Liver (tissue), 9 donors: ENCODE data around the gene STK39. TPM values are rescaled to one million over a fixed set of nuclear protein-coding genes. Genes with fewer than 3 reads are reported as not detected.

Experiments
- DNase-seq: peaks from one replicate; pipeline ENCODE4 v3.0.0-alpha.2; 2017; ENCODE audit warnings: low spot score
- H3K27ac ChIP-seq, 2 donors: one replicate each; pipeline ENCODE4 v1.7.0; 2013; ENCODE audit warnings: inconsistent platforms in 2 of 2, low read length in 2 of 2, control low read depth in 1 of 2, low read depth in 1 of 2, mild to moderate bottlenecking in 1 of 2
- H3K27me3 ChIP-seq, 4 donors: one replicate each; pipeline versions ENCODE4 v1.6.1 to v1.7.0; 2013; ENCODE audit warnings: low read length in 3 of 4, inconsistent platforms in 1 of 4, mild to moderate bottlenecking in 1 of 4, moderate library complexity in 1 of 4; ENCODE audit not compliant: control insufficient read depth in 4 of 4, insufficient read depth in 4 of 4
- H3K36me3 ChIP-seq, 4 donors: one replicate each; pipeline versions ENCODE4 v1.6.1 to v1.7.0; 2013; ENCODE audit warnings: low read length in 3 of 4, mild to moderate bottlenecking in 3 of 4, low read depth in 1 of 4, moderate library complexity in 1 of 4; ENCODE audit not compliant: control insufficient read depth in 4 of 4, insufficient read depth in 3 of 4
- H3K4me1 ChIP-seq, 4 donors: one replicate each; pipeline versions ENCODE4 v1.6.1 to v1.7.0; 2013; ENCODE audit warnings: low read length in 3 of 4, mild to moderate bottlenecking in 3 of 4, moderate library complexity in 1 of 4; ENCODE audit not compliant: control insufficient read depth in 4 of 4, insufficient read depth in 4 of 4
- H3K4me3 ChIP-seq, 3 donors: one replicate each; pipeline versions ENCODE4 v1.6.1 to v1.7.0; 2013; ENCODE audit warnings: low read length in 3 of 3, control low read depth in 1 of 3, low read depth in 1 of 3, mild to moderate bottlenecking in 1 of 3
- H3K9ac ChIP-seq, 2 donors: one replicate each; pipeline ENCODE4 v1.7.0; 2013; ENCODE audit warnings: low read length in 2 of 2, mild to moderate bottlenecking in 2 of 2, moderate library complexity in 2 of 2, control low read depth in 1 of 2, low read depth in 1 of 2
- H3K9me3 ChIP-seq, 4 donors: one replicate each; pipeline versions ENCODE4 v1.6.1 to v1.7.0; 2013; ENCODE audit warnings: low read length in 3 of 4; ENCODE audit not compliant: control insufficient read depth in 4 of 4
- CTCF ChIP-seq: fragments of 150-350 bp; IDR thresholded peaks from 2 replicates; pipeline ENCODE4 v1.5.1; 2017; ENCODE audit warnings: improper control_type of control experiment, low read depth, low read length; ENCODE audit not compliant: missing input control
- EGR1 ChIP-seq, 2 donors: IDR thresholded peaks; 2 replicates each; pipeline ENCODE4 v1.6.1; 2016 to 2018; ENCODE audit warnings: antibody characterized with exemption in 2 of 2, low read depth in 2 of 2
- FOXA1 ChIP-seq: IDR thresholded peaks from 2 replicates; pipeline ENCODE4 v1.6.1; 2016; ENCODE audit warnings: antibody characterized with exemption
- FOXA2 ChIP-seq: IDR thresholded peaks from 2 replicates; pipeline ENCODE4 v1.6.1; 2016; ENCODE audit warnings: antibody characterized with exemption
- GABPA ChIP-seq, 2 donors: IDR thresholded peaks in 1 of 2; conservative IDR thresholded peaks in 1 of 2; 2 replicates each; pipeline ENCODE4 v1.6.1; 2016; ENCODE audit warnings: antibody characterized with exemption in 2 of 2, mild to moderate bottlenecking in 1 of 2, moderate library complexity in 1 of 2
- HNF4A ChIP-seq, 2 donors: conservative IDR thresholded peaks; 2 replicates each; pipeline ENCODE4 v1.6.1; 2016; ENCODE audit warnings: antibody characterized with exemption in 2 of 2, mild to moderate bottlenecking in 2 of 2
- HNF4G ChIP-seq: IDR thresholded peaks from 2 replicates; pipeline ENCODE4 v1.6.1; 2016; ENCODE audit warnings: antibody characterized with exemption
- JUND ChIP-seq, 2 donors: IDR thresholded peaks; 2 replicates each; pipeline ENCODE4 v1.6.1; 2016; ENCODE audit warnings: antibody characterized with exemption in 2 of 2
- MAX ChIP-seq: IDR thresholded peaks from 2 replicates; pipeline ENCODE4 v1.6.1; 2016; ENCODE audit warnings: antibody characterized with exemption
- NR2F2 ChIP-seq: IDR thresholded peaks from 2 replicates; pipeline ENCODE4 v1.6.1; 2016; ENCODE audit warnings: antibody characterized with exemption
- RAD21 ChIP-seq, 2 donors: IDR thresholded peaks; 2 replicates each; pipeline ENCODE4 v1.6.1; 2016; ENCODE audit warnings: antibody characterized with exemption in 2 of 2, mild to moderate bottlenecking in 2 of 2
- RXRA ChIP-seq, 2 donors: IDR thresholded peaks; 2 replicates each; pipeline ENCODE4 v1.6.1; 2017 to 2018; ENCODE audit warnings: antibody characterized with exemption in 2 of 2, mild to moderate bottlenecking in 1 of 2
- SP1 ChIP-seq: IDR thresholded peaks from 2 replicates; pipeline ENCODE4 v1.6.1; 2018; ENCODE audit warnings: antibody characterized with exemption, mild to moderate bottlenecking
- TAF1 ChIP-seq: conservative IDR thresholded peaks from 2 replicates; pipeline ENCODE4 v1.6.1; 2016; ENCODE audit warnings: antibody characterized with exemption, mild to moderate bottlenecking
- YY1 ChIP-seq: IDR thresholded peaks from 2 replicates; pipeline ENCODE4 v1.6.1; 2016; ENCODE audit warnings: antibody characterized with exemption, mild to moderate bottlenecking
- WGBS: extraction: QIAGEN DNeasy Blood & Tissue Kit; methylation state at CpG from one replicate; pipeline ENCODE4 v1.1.7; 2013; 5-methylcytosine and 5-hydroxymethylcytosine counted together
- polyA plus RNA-seq, 2 donors: library from polyadenylated mRNA; stranded (reverse) in 1 of 2; unstranded in 1 of 2; fragments of 200-250 nt in 1 of 2; fragments of >200 nt in 1 of 2; fragmentation: Nextera tagmentation in 1 of 2; extraction: Ambion mirVana in 1 of 2; gene quantifications; one replicate each; pipeline versions ENCODE4 v1.2.1 to v1.2.3, GENCODE V29; 2013 to 2015
- total RNA-seq, 2 donors: library from RNA; depleted of rRNA; stranded (reverse); fragments of >200 nt; gene quantifications; one replicate each; pipeline ENCODE4 v1.2.3, GENCODE V29; 2014
- TF ChIP-seq, protein P1 (sequence below): IDR thresholded peaks from 2 replicates; pipeline ENCODE4 v1.6.1; 2016; ENCODE audit warnings: antibody characterized with exemption
- TF ChIP-seq, protein P2 (sequence below): IDR thresholded peaks from 2 replicates; pipeline ENCODE4 v1.6.1; 2016; ENCODE audit warnings: antibody characterized with exemption, mild to moderate bottlenecking
- TF ChIP-seq, protein P3 (sequence below): IDR thresholded peaks from 2 replicates; pipeline ENCODE4 v1.6.1; 2016; ENCODE audit warnings: antibody characterized with exemption
- donor health status: healthy.
- donor health status: healthy.
- donor health status: healthy.
- donor health status: healthy.
- donor health status: healthy.

Gene STK39
- total and polyA plus RNA-seq, 4 donors: 0.29 to 1.8 (median 0.73) TPM

GRCh38 chr2:168180483-168180882 lies 66.9 kb downstream of the STK39 start:
- Histone ChIP-seq H3K27me3 (peaks cover 0 to 3% (median 0%) of the 10 kb centered on the region in 4 donors), H3K9ac (no peak overlapping the region), H3K4me1 (no peaks in the 10 kb centered on the region), H3K27ac (no peak overlapping the region), H3K9me3 (no peaks in the 10 kb centered on the region), H3K4me3 (no peak overlapping the region), H3K36me3 (no peaks in the 10 kb centered on the region)
- WGBS: 82% methylated on average over 5 of the region's 5 CpGs
- DNase-seq: no peak
- TF ChIP-seq TAF1 (no peak), RAD21 (IDR thresholded peaks at IDR 0.05) (no peak), FOXA2 (no peak), JUND (IDR thresholded peaks at IDR 0.05) (no peak), NR2F2 (no peak), GABPA (IDR thresholded peaks at IDR 0.05 in 1 of 2, conservative IDR thresholded peaks at IDR 0.05 in 1 of 2) (no peak), RXRA (IDR thresholded peaks at IDR 0.05) (no peak), MAX (no peak), FOXA1 (no peak), SP1 (no peak), EGR1 (IDR thresholded peaks at IDR 0.05; ENCODE audit: low read depth in 2 of 2) (no peak), YY1 (no peak), HNF4A (conservative IDR thresholded peaks at IDR 0.05) (no peak), CTCF (no peak)
- TF ChIP-seq, protein P1, sequence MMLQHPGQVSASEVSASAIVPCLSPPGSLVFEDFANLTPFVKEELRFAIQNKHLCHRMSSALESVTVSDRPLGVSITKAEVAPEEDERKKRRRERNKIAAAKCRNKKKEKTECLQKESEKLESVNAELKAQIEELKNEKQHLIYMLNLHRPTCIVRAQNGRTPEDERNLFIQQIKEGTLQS: no peak
- TF ChIP-seq, protein P2, sequence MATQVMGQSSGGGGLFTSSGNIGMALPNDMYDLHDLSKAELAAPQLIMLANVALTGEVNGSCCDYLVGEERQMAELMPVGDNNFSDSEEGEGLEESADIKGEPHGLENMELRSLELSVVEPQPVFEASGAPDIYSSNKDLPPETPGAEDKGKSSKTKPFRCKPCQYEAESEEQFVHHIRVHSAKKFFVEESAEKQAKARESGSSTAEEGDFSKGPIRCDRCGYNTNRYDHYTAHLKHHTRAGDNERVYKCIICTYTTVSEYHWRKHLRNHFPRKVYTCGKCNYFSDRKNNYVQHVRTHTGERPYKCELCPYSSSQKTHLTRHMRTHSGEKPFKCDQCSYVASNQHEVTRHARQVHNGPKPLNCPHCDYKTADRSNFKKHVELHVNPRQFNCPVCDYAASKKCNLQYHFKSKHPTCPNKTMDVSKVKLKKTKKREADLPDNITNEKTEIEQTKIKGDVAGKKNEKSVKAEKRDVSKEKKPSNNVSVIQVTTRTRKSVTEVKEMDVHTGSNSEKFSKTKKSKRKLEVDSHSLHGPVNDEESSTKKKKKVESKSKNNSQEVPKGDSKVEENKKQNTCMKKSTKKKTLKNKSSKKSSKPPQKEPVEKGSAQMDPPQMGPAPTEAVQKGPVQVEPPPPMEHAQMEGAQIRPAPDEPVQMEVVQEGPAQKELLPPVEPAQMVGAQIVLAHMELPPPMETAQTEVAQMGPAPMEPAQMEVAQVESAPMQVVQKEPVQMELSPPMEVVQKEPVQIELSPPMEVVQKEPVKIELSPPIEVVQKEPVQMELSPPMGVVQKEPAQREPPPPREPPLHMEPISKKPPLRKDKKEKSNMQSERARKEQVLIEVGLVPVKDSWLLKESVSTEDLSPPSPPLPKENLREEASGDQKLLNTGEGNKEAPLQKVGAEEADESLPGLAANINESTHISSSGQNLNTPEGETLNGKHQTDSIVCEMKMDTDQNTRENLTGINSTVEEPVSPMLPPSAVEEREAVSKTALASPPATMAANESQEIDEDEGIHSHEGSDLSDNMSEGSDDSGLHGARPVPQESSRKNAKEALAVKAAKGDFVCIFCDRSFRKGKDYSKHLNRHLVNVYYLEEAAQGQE: no peak

DNA sequence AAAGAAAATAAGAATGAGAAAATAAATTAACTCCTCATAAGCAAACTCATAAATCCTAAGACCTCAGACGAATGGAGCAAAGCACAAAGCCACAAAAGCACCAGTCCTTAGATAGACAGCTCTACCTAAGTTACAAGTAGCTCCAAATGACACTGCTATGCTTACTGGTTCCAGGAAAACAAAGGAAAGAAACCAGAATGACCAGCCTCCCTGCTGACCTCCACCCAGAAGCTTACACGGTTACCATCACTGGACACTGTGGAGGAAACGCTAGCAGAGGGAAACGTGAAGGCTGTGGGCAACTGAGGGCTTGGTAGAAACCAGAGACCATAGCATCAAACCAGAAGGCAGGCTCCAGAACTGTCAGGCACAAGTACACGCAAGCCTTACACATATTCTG lies 67.8 kb downstream of the STK39 start:
- H3K4me1 ChIP-seq: no peaks in the 10 kb centered on the region
- 89% methylated on average over 5 of the region's 5 CpGs for WGBS
- H3K9me3 ChIP-seq: no peaks in the 10 kb centered on the region
- H3K27me3 ChIP-seq: peaks cover 0 to 3% (median 0%) of the 10 kb centered on the region in 4 donors
- no peak overlapping the region for H3K27ac ChIP-seq
- H3K9ac ChIP-seq: no peak overlapping the region
- no peak for TF ChIP-seq RAD21 (IDR thresholded peaks at IDR 0.05)
- no peak for TF ChIP-seq HNF4G
- TF ChIP-seq, protein P1: no peak
- no peak for TF ChIP-seq FOXA2
- no peak for TF ChIP-seq YY1
- TF ChIP-seq RXRA (IDR thresholded peaks at IDR 0.05): no peak
- no peak for TF ChIP-seq MAX
- TF ChIP-seq NR2F2: no peak
- no peak for TF ChIP-seq EGR1 (IDR thresholded peaks at IDR 0.05; ENCODE audit: low read depth in 2 of 2)
- TF ChIP-seq HNF4A (conservative IDR thresholded peaks at IDR 0.05): no peak
- no peak for TF ChIP-seq TAF1
- TF ChIP-seq, protein P3, sequence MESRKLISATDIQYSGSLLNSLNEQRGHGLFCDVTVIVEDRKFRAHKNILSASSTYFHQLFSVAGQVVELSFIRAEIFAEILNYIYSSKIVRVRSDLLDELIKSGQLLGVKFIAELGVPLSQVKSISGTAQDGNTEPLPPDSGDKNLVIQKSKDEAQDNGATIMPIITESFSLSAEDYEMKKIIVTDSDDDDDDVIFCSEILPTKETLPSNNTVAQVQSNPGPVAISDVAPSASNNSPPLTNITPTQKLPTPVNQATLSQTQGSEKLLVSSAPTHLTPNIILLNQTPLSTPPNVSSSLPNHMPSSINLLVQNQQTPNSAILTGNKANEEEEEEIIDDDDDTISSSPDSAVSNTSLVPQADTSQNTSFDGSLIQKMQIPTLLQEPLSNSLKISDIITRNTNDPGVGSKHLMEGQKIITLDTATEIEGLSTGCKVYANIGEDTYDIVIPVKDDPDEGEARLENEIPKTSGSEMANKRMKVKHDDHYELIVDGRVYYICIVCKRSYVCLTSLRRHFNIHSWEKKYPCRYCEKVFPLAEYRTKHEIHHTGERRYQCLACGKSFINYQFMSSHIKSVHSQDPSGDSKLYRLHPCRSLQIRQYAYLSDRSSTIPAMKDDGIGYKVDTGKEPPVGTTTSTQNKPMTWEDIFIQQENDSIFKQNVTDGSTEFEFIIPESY: no peak
- TF ChIP-seq GABPA (IDR thresholded peaks at IDR 0.05 in 1 of 2, conservative IDR thresholded peaks at IDR 0.05 in 1 of 2): no peak
- TF ChIP-seq JUND (IDR thresholded peaks at IDR 0.05): no peak
- TF ChIP-seq, protein P2: no peak
- no peak for TF ChIP-seq FOXA1
- no peak overlapping the region for H3K4me3 ChIP-seq
- DNase-seq: no peak
- H3K36me3 ChIP-seq: no peaks in the 10 kb centered on the region
